ENCODE data around the gene CCDC30.
"Not testable (repeated sequence)": the region's sequence is repeated elsewhere in the genome, so short reads cannot be mapped to it uniquely, and the experiment has no call there.

The CCDC30 gene

DNA sequence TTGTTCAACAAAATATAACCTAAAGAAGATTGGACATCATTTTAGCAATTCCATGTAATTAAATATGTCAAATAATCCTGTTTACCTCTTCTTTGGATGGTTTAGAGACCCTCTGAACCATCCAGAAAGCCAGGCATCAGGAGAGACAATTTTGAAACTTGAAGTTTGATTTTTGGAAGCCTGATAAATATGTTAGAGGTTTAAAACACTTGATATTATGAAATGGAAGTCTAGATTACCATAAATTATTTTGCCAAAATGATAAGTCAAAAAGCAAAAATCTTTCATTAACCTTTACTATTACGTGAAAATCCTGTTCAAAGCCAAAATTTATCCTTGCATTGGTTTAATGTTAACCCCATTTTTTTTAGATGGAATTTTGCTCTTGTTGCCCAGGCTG is 43.5 kb downstream of the CCDC30 start:
- Histone ChIP-seq H3K36me3 (ENCODE audit: insufficient read depth, low read length) (peaks cover 4% of the 10 kb centered on the region), H2AFZ (ENCODE audit: low read depth, low read length) (no peak overlapping the region), H3K27me3 (ENCODE audit: insufficient read depth, low read length) (no peaks in the 10 kb centered on the region), H3K4me3 (ENCODE audit: low read length) (no peak overlapping the region), H3K9me3 (ENCODE audit: low read length) (peaks cover 51% of the 10 kb centered on the region), H3K4me1 (ENCODE audit: insufficient read depth, low read length) (no peaks in the 10 kb centered on the region)

DNA sequence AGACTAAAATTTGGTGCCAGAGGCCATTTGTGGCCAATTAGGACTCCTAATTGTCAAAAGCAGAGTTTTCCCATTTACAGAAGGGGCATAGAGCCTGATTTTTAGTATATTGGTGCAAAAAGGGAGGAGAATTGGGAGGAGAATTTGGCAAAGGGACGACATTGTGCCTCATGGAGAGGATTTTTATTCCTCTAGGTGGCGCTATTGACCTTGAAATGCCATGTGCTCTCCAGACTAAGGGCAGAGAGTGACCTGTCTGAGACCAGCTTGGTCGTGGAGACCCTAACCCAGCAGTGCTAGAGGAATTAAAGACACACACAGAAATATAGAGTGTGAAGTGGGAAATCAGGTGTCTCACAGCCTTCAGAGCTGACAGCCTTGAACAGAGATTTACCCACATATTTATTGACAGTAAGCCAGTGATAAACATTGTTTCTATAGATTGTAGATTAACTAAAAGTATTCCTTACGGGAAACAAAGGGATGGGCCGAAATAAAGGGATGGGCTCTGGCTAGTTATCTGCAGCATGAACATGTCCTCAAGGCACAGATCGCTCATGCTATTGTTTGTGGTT is 48.6 kb downstream of the CCDC30 start:
- H3K4me1 ChIP-seq (ENCODE audit: insufficient read depth, low read length); H2AFZ ChIP-seq (ENCODE audit: low read depth, low read length); H3K4me3 ChIP-seq (ENCODE audit: low read length); H3K36me3 ChIP-seq (ENCODE audit: insufficient read depth, low read length); H3K27me3 ChIP-seq (ENCODE audit: insufficient read depth, low read length): not testable (repeated sequence)
- H3K9me3 ChIP-seq (ENCODE audit: low read length) = peaks cover 46% of the 10 kb centered on the region

DNA sequence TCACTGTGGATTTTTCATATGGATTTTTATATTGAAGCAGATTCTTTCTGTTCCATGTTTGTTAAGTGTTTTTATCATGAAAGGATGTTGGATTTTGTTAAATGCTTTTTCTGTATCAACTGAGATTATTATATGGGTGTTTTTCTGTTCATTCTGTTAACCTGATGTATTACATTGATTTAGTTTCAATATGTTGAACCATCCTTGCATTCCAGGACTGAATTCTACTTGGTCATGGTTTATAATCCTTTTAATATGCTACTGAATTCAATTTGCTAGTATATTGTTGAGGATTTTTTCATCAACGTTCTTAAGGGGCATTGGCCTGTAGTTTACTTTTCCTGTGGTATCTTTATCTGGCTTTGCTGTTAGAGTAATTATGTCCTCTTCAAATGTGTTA is 55.8 kb downstream of the CCDC30 start:
- Histone ChIP-seq H3K4me1 (ENCODE audit: insufficient read depth, low read length) (no peaks in the 10 kb centered on the region), H3K9me3 (ENCODE audit: low read length) (peaks cover 4% of the 10 kb centered on the region), H3K36me3 (ENCODE audit: insufficient read depth, low read length) (no peaks in the 10 kb centered on the region), H3K4me3 (ENCODE audit: low read length) (no peak overlapping the region), H3K27me3 (ENCODE audit: insufficient read depth, low read length) (no peaks in the 10 kb centered on the region), H2AFZ (ENCODE audit: low read depth, low read length) (no peak overlapping the region)

DNA sequence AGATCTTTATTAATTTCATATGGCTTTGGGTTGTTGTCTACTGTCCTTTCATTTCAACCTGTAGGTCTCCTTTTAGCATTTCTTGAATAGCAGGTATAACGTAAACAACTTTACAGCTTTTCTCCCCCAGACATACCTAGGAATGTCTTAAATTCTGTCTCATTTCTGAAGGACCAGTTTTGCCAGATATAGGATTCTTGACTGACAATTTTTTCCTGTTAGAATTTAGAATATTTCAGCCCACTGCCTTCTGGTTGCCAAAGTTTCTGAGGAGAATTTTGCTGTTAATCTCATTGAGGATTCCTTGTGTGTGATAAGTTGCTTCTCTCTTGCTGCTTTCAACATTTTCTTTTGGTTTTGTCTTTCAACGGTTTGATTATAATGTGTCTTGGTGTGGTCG is 60.1 kb downstream of the CCDC30 start:
- Histone ChIP-seq H2AFZ (ENCODE audit: low read depth, low read length) (no peak overlapping the region), H3K27me3 (ENCODE audit: insufficient read depth, low read length) (no peaks in the 10 kb centered on the region), H3K9me3 (ENCODE audit: low read length) (peaks cover 6% of the 10 kb centered on the region), H3K4me3 (ENCODE audit: low read length) (no peak overlapping the region), H3K4me1 (ENCODE audit: insufficient read depth, low read length) (peaks cover 5% of the 10 kb centered on the region), H3K36me3 (ENCODE audit: insufficient read depth, low read length) (no peaks in the 10 kb centered on the region)

DNA sequence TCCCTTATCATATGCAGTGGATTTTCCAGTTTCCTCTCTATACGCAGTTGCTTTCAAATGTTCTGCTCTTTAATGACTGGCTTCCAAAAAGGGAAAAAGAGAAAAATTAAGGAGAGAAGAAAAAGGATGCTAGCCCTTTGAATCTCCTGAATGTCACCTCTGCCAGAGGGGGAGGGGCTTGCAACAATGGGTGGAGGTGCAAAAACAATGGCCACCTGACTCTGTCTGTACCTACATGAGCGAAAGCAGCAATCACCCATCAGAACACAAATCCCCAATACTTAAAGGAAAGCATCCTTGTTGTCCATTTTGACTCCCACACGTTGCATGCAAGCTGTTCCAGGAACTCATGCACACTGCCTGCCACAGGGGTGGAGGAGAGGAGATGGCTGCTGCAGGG is 61.2 kb downstream of the CCDC30 start:
- H3K9me3 ChIP-seq (ENCODE audit: low read length) = peaks cover 2% of the 10 kb centered on the region
- H2AFZ ChIP-seq (ENCODE audit: low read depth, low read length) = no peak overlapping the region
- no peaks in the 10 kb centered on the region for H3K27me3 ChIP-seq (ENCODE audit: insufficient read depth, low read length)
- H3K36me3 ChIP-seq (ENCODE audit: insufficient read depth, low read length) = no peaks in the 10 kb centered on the region
- H3K4me3 ChIP-seq (ENCODE audit: low read length) = no peak overlapping the region
- peaks cover 5% of the 10 kb centered on the region for H3K4me1 ChIP-seq (ENCODE audit: insufficient read depth, low read length)

DNA sequence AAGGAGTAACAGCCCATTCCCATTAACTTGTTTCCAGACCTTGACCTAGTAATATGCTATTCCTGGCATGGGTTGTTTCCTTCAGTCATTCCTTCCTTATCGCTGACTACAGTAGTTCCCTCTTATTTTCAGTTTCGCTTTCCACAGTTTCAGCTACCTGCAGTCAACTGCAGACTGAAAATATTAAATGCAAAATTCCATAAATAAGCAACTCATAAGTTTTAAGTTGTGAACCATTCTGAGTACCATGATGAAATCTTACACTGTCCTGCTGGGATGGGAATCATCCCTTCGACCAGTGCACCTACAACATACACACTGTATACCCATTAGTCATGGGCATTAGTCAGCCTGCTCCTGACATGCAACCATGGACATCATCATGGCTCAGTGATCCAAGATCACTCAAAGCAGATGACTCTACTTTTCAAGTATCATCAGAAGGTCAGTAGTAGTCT is 66.7 kb downstream of the CCDC30 start:
- Histone ChIP-seq H3K9me3 (ENCODE audit: low read length) (no peaks in the 10 kb centered on the region), H3K36me3 (ENCODE audit: insufficient read depth, low read length) (no peaks in the 10 kb centered on the region), H2AFZ (ENCODE audit: low read depth, low read length) (no peak overlapping the region), H3K27me3 (ENCODE audit: insufficient read depth, low read length) (no peaks in the 10 kb centered on the region), H3K4me1 (ENCODE audit: insufficient read depth, low read length) (peaks cover 5% of the 10 kb centered on the region), H3K4me3 (ENCODE audit: low read length) (no peak overlapping the region)

DNA sequence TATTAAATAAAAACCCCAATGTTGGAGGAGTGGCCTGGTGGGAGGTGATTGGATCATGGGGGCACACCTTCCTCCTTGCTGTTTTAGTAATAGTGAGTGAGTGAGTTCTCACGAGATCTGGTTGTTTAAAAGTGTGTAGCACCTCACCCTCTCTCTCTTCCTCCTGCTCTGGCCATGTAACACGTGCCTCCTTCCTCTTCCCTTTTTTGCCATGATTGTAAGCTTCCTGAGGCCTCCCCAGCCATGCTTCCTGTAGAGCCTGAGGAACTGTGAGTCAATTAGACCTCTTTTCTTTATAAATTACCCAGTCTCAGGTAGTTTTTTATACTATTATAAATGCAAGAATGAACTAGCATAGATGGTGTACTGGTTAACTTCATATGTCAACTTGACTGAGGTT is 68.0 kb downstream of the CCDC30 start:
- Histone ChIP-seq H3K4me3 (ENCODE audit: low read length) (no peak overlapping the region), H3K4me1 (ENCODE audit: insufficient read depth, low read length) (peaks cover under 1% of the 10 kb centered on the region), H2AFZ (ENCODE audit: low read depth, low read length) (no peak overlapping the region), H3K36me3 (ENCODE audit: insufficient read depth, low read length) (no peaks in the 10 kb centered on the region), H3K27me3 (ENCODE audit: insufficient read depth, low read length) (no peaks in the 10 kb centered on the region), H3K9me3 (ENCODE audit: low read length) (no peaks in the 10 kb centered on the region)

DNA sequence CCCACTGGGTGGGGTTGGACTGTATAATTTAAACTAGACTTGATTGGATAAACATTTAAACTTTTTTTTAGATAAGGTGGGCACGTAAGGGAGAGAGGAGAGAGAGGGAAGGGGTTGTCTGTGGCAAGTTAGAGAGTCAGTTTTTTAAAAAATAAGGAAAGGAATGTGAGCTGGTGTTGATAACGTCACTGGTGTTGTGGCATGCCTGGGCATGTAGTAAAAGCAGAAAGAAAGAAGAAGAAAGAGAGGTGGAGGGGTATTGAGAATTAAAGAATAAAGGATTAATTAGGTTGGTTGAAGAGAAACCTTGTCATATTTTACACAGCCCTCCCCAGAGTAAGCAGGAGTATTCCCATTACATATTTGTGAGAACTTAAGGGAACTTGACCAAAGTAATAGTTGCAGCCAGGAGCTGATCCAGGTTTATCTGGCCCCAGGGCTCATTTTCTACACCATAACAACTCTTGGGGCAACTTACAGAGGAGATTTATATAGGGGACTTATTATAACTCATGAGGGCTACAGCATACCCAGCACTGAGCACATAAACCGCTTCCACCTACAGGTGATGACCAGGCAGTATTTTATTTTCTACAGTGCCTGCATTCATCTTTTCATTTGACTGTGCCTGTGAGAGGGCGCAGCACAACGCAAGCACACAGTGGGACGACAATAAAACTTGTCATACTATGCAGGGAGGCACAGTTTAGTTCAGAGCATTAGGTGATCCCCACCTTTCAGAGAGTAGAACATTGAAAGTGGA is 70.2 kb downstream of the CCDC30 start:
- no peak overlapping the region for H3K4me3 ChIP-seq (ENCODE audit: low read length)
- H2AFZ ChIP-seq (ENCODE audit: low read depth, low read length) = no peak overlapping the region
- H3K27me3 ChIP-seq (ENCODE audit: insufficient read depth, low read length) = no peaks in the 10 kb centered on the region
- H3K9me3 ChIP-seq (ENCODE audit: low read length) = no peaks in the 10 kb centered on the region
- no peaks in the 10 kb centered on the region for H3K4me1 ChIP-seq (ENCODE audit: insufficient read depth, low read length)
- H3K36me3 ChIP-seq (ENCODE audit: insufficient read depth, low read length) = no peaks in the 10 kb centered on the region

DNA sequence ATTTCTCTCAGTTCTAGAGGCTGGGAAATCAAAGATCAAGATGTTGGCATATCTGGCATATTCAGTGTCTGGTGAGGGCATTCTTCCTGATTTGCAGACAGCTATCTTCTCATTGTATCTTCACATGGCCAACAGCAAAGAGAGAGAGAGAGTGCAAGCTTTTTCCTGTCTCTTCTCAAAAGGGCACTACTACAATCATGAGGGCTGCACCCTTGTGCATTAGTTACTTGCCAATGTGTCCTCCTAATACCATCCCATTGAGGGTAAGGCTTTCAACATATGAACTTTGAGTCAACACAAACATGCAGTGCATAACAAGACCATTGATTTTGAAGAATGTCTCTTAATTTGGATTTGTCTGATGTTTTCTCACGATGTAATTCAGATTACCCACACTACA is 78.0 kb downstream of the CCDC30 start:
- Histone ChIP-seq H3K4me1 (ENCODE audit: insufficient read depth, low read length) (no peaks in the 10 kb centered on the region), H3K4me3 (ENCODE audit: low read length) (no peak overlapping the region)

DNA sequence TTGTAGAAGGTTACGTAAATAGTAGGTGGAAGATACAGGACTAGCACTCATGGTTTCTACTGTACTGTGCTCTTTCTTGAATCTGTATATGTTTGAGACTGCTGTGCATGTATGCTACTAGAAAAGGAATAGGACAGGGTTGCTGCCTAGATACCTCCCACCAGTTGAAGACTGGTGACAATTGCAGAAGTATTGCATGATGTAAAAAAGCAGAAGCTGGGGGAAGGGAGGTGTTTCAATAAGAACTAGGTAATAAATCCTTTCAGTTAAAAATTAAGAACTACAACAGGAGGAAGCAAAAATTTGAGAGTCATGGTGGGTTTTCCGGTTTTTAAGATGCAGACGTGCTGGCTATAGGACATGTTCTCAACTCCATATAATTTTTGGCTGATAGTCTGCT is 88.1 kb downstream of the CCDC30 start:
- no peak overlapping the region for H3K4me3 ChIP-seq (ENCODE audit: low read length)
- H3K9me3 ChIP-seq (ENCODE audit: low read length) = no peaks in the 10 kb centered on the region
- H3K27me3 ChIP-seq (ENCODE audit: insufficient read depth, low read length) = no peaks in the 10 kb centered on the region
- no peak overlapping the region for H2AFZ ChIP-seq (ENCODE audit: low read depth, low read length)
- no peaks in the 10 kb centered on the region for H3K36me3 ChIP-seq (ENCODE audit: insufficient read depth, low read length)
- no peaks in the 10 kb centered on the region for H3K4me1 ChIP-seq (ENCODE audit: insufficient read depth, low read length)

More for the DNA sequence above, 78.0 kb downstream of the CCDC30 start:
- H3K9me3 ChIP-seq (ENCODE audit: low read length) = no peaks in the 10 kb centered on the region
- no peaks in the 10 kb centered on the region for H3K27me3 ChIP-seq (ENCODE audit: insufficient read depth, low read length)
- H3K36me3 ChIP-seq (ENCODE audit: insufficient read depth, low read length) = no peaks in the 10 kb centered on the region
- no peak overlapping the region for H2AFZ ChIP-seq (ENCODE audit: low read depth, low read length)

DNA sequence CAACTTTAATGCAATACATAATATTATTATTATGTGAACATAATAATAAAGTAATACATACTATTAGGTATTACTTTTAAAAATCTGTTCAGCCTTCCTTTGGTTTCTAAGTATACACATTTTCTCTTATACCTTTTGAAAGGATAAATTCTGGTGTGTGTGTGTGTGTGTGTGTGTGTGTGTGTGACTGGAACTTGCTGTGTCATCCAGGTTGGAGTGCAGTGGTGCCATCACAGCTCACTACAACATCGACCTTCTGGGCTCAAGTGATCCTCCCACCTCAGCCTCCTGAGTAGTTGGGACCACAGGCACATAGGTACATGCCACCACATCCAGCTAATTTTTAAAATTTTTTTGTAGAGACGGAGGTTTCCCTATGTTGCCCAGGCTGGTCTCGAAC is 88.5 kb downstream of the CCDC30 start:
- no peaks in the 10 kb centered on the region for H3K36me3 ChIP-seq (ENCODE audit: insufficient read depth, low read length)
- H3K27me3 ChIP-seq (ENCODE audit: insufficient read depth, low read length) = no peaks in the 10 kb centered on the region
- no peak overlapping the region for H3K4me3 ChIP-seq (ENCODE audit: low read length)
- H3K4me1 ChIP-seq (ENCODE audit: insufficient read depth, low read length) = no peaks in the 10 kb centered on the region
- no peak overlapping the region for H2AFZ ChIP-seq (ENCODE audit: low read depth, low read length)
- H3K9me3 ChIP-seq (ENCODE audit: low read length) = no peaks in the 10 kb centered on the region

DNA sequence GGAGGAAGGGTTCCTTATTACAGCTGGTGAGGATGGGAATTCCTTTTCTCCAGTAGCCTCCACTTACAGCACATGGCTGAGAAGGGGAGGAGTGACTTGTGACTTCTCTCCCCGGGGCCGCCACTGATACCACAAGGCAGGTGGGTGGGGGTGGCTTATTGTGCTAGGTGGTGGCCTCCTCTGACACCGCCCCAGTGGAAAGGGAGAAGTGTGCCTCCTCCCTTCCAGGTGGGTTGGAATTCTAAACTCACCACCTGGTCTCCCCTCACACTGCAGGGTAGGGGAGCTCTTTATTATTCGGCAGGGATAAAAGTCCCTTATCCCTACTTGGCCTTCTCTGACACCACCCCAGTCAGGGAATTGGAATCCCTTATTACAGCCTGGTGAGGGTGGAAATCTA is 89.5 kb downstream of the CCDC30 start:
- Histone ChIP-seq H3K9me3 (ENCODE audit: low read length) (no peaks in the 10 kb centered on the region), H3K4me1 (ENCODE audit: insufficient read depth, low read length) (no peaks in the 10 kb centered on the region), H3K4me3 (ENCODE audit: low read length) (no peak overlapping the region), H3K27me3 (ENCODE audit: insufficient read depth, low read length) (no peaks in the 10 kb centered on the region), H3K36me3 (ENCODE audit: insufficient read depth, low read length) (no peaks in the 10 kb centered on the region), H2AFZ (ENCODE audit: low read depth, low read length) (no peak overlapping the region)

DNA sequence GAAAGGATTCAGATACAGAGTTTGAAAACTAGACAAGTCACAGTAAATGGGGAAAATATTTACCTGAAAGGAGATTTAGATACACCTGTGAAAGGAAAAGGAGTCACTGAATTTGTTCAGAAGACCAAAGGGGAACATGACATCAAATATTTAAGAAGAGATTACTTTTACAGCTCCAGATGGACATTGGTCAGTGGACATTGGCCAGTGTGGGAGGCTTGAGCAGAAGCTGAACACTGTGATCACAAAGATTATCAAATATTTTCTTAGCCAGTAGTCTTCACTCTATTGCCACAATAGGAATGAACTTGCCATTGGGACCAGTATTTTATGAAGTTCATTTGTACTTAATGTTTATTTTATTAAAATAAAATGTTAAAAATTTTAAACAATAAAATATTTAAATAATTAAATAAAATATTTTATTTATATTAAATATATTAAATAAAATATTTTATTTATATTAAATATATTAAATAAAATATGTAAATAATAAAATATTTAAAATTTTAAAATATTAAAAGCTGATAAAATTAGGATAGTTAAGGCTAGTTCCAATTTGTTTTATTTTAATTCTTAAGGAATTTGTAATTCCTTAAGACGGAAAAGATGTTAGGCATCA is 94.3 kb downstream of the CCDC30 start:
- Histone ChIP-seq H3K27me3 (ENCODE audit: insufficient read depth, low read length) (no peaks in the 10 kb centered on the region), H3K36me3 (ENCODE audit: insufficient read depth, low read length) (no peaks in the 10 kb centered on the region), H3K4me1 (ENCODE audit: insufficient read depth, low read length) (no peaks in the 10 kb centered on the region), H3K4me3 (ENCODE audit: low read length) (no peak overlapping the region), H2AFZ (ENCODE audit: low read depth, low read length) (no peak overlapping the region), H3K9me3 (ENCODE audit: low read length) (peaks cover 2% of the 10 kb centered on the region)

Measured in neuron (in vitro differentiated cells).